Stimulated activated naive B cell treated with anti-CD40 and anti-IgM and Interleukin-4, amounts not matched to agents 10 μg/mL and 1 μg/mL and 100 μg/mL, for 72 hours (primary cell): ENCODE data around the gene LRWD1.
A peak's percentile ranks its signal among the peaks of the same experiment; 100 is the strongest.

ENCODE experiments used
- ATAC-seq, 2 donors: fragments of 150-1000 bp; cut with Tn5 transposase; replicated peaks; 2 replicates each; pipeline ENCODE4 v1.10.0; 2021; ENCODE audit warnings: moderate library complexity in 1 of 2
- DNase-seq: peaks from one replicate; pipeline ENCODE4 v3.0.0; 2021
- H3K27ac Mint-ChIP-seq: one replicate; pipeline ENCODE4 v1.8.0; 2022; ENCODE audit warnings: mild to moderate bottlenecking, mixed read lengths
- H3K27me3 Mint-ChIP-seq, 2 donors: one replicate each; pipeline ENCODE4 v1.8.0; 2022; ENCODE audit warnings: mixed read lengths in 2 of 2
- H3K36me3 Mint-ChIP-seq, 2 donors: one replicate each; pipeline ENCODE4 v1.8.0; 2022; ENCODE audit warnings: mixed read lengths in 2 of 2, mild to moderate bottlenecking in 1 of 2
- H3K4me1 Mint-ChIP-seq, 2 donors: one replicate each; pipeline ENCODE4 v1.8.0; 2022; ENCODE audit warnings: mixed read lengths in 2 of 2, mild to moderate bottlenecking in 1 of 2
- H3K4me3 Mint-ChIP-seq, 2 donors: one replicate each; pipeline ENCODE4 v1.8.0; 2022; ENCODE audit warnings: mild to moderate bottlenecking in 2 of 2, mixed read lengths in 2 of 2, moderate library complexity in 1 of 2
- H3K9me3 Mint-ChIP-seq, 2 donors: one replicate each; pipeline ENCODE4 v1.8.0; 2022; ENCODE audit warnings: mixed read lengths in 2 of 2, mild to moderate bottlenecking in 1 of 2

The LRWD1 gene

DNA sequence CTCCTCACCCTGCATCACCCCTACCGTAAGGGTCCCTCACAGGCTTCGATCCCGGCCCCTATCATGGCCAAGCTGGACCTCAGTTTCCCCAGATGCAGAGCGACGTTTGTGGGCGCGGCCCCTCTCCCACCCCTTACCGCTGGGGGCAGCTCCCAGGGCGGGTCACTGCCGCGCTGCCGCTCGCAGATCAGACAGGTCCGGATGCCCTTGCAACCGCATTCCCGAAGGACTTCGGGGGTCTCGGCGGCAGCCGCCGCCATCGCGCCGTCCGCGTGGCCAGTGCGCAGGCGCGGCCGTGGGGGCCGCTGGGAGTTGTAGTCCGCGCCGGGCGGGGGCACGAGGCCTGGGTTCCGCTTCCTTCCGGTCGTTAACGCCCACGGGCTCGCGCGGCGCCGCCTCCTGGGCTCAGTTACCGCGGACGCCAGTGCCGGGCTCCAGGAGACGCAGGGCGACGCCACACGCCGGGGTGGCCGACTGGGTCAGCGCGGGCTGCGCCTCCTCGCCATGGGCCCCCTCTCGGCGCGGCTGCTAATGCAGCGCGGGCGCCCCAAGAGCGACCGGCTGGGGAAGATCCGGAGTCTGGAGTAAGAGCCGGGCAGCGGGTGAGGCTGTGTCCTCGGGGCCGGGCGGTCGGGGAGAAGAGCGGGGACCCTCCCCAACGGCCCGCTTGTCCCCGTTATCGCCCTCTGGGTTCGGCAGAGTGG is at the start of gene LRWD1, which contains the start of gene ALKBH4:
TSS of gene LRWD1 (plus strand) at position 408 of the 704 bp plus-strand sequence. CDS start at position 505, 97 bp downstream.
TSS of gene ALKBH4 (minus strand) at position 287 of the 704 bp plus-strand sequence. CDS start at position 260, 27 bp downstream.
- Mint-ChIP-seq H3K27ac (peak within 1 kb of the TSS; percentile 91), H3K36me3 (peaks cover 16 to 24% of the 10 kb centered on the region in 2 donors), H3K4me3 (peak within 1 kb of the TSS; percentile 93 to 94), H3K27me3 (no peaks in the 10 kb centered on the region), H3K4me1 (peaks cover 34 to 53% of the 10 kb centered on the region in 2 donors), H3K9me3 (no peaks in the 10 kb centered on the region)
- ATAC-seq, result peak; percentile 96 to 97
- DNase-seq, result peak; percentile 93

DNA sequence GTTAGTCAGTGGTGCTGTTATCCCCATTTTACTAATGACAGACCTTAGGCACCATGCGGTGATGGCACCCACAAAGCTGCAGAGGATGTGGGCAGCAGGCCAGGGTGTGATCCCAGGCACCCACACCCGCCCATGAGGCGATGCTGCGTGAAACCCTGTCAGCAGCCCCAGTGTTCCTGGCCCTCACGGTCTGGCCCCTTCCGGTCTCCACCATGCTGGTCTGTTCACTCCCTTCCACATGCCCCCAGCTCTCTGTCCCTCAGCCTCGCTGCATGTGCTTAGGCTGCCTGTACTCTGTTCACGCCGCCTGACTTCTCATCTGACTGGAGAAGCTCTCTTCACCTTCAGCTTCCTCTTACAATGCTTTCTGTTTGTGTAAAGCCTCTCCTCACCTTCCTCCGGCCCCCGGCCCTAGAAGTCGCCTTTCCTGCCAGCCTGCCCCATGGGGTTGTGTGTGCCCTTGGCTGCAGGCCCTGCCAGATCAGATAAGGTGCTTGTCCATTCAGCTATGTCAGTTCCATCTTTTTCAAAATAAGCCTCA is 49.0 kb upstream of the LRWD1 start:
- no peaks in the 10 kb centered on the region for H3K27me3 Mint-ChIP-seq
- peaks cover 0 to 1% of the 10 kb centered on the region in 2 donors for H3K9me3 Mint-ChIP-seq
- H3K4me1 Mint-ChIP-seq, result peaks cover 47 to 78% of the 10 kb centered on the region in 2 donors
- ATAC-seq, result peak; percentile 71 to 79
- DNase-seq, result peak; percentile 46
- H3K4me3 Mint-ChIP-seq, result peak overlapping the region; percentile 74 to 76
- peaks cover 46 to 53% of the 10 kb centered on the region in 2 donors for H3K36me3 Mint-ChIP-seq
- peak overlapping the region; percentile 96 for H3K27ac Mint-ChIP-seq

GRCh38 chr7:102416406-102416805 is 48.4 kb upstream of the LRWD1 start:
- Mint-ChIP-seq H3K36me3 (peaks cover 44 to 52% of the 10 kb centered on the region in 2 donors), H3K27ac (peak overlapping the region; percentile 96)

DNA sequence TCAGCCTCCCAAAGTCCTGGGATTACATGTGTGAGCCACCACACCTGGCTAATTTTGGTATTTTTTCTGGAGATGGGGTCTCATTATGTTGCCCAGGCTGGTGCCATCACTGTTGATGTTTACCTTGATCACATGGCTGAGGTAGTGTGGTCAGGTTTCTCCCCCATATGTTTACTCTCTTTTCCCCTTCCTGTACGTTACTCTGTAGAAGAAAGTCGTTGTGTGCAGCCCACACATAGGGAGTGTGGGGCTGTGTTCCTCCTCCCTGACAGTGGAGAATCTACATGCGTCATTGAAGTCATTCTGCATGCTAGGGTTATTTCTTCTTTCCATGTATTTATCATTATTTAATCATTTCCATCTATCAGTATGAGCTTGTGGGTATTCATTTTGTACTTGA is 47.7 kb upstream of the LRWD1 start:
- H3K36me3 Mint-ChIP-seq, result peaks cover 38 to 48% of the 10 kb centered on the region in 2 donors
- H3K27ac Mint-ChIP-seq, result peak overlapping the region; percentile 96
- ATAC-seq, result peak; percentile 37 to 54

More at GRCh38 chr7:102416406-102416805, 48.4 kb upstream of the LRWD1 start:
- DNase-seq (peak; percentile 17), ATAC-seq (peak; percentile 45 to 61)
- no peaks in the 10 kb centered on the region for H3K27me3 Mint-ChIP-seq
- peaks cover 52 to 82% of the 10 kb centered on the region in 2 donors for H3K4me1 Mint-ChIP-seq
- peaks cover 0 to 1% of the 10 kb centered on the region in 2 donors for H3K9me3 Mint-ChIP-seq
- H3K4me3 Mint-ChIP-seq, result peak overlapping the region; percentile 74 to 76

GRCh38 chr7:102418592-102418991 is 46.2 kb upstream of the LRWD1 start:
- peaks cover 48 to 72% of the 10 kb centered on the region in 2 donors for H3K4me1 Mint-ChIP-seq
- peaks cover 0 to 1% of the 10 kb centered on the region in 2 donors for H3K9me3 Mint-ChIP-seq
- H3K36me3 Mint-ChIP-seq, result peaks cover 35 to 45% of the 10 kb centered on the region in 2 donors
- H3K27me3 Mint-ChIP-seq, result no peaks in the 10 kb centered on the region
- H3K4me3 Mint-ChIP-seq, result no peak overlapping the region
- no peak for DNase-seq
- peak overlapping the region; percentile 16 for H3K27ac Mint-ChIP-seq
- peak in 1 of 2 donors; percentile 31 for ATAC-seq

More for the DNA sequence above, 47.7 kb upstream of the LRWD1 start:
- no peaks in the 10 kb centered on the region for H3K27me3 Mint-ChIP-seq
- DNase-seq, result peak; percentile 24
- H3K4me1 Mint-ChIP-seq, result peaks cover 48 to 76% of the 10 kb centered on the region in 2 donors
- peaks cover 0 to 1% of the 10 kb centered on the region in 2 donors for H3K9me3 Mint-ChIP-seq
- H3K4me3 Mint-ChIP-seq, result peak overlapping the region; percentile 29 to 52

DNA sequence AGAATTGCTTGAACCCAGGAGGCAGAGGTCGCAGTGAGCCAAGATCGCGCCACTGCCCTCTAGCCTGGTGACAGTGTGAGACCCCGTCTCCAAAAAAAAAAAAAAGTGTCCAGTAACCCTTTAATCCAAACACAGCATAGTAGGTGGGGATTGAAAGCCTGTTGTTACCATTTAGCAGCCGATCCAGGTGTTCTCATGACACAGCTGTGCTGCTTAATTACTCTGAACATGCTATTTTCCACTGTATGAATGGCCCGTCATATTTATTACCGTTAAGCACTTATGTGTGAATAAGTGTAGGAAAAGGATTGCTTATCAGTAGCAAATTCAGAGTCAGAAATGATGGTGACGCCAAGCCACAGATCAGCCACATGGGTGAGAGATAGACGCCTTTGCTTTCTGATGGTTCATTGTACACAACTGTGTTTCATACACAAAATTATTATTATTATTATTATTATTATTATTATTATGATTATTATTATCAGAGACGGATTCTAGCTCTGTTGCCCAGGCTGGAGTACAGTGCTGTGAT is 43.0 kb upstream of the LRWD1 start:
- no peaks in the 10 kb centered on the region for H3K27me3 Mint-ChIP-seq
- DNase-seq (no peak), ATAC-seq (no peak)
- H3K9me3 Mint-ChIP-seq, result peaks cover 0 to 1% of the 10 kb centered on the region in 2 donors
- peaks cover 31 to 56% of the 10 kb centered on the region in 2 donors for H3K36me3 Mint-ChIP-seq
- H3K4me3 Mint-ChIP-seq, result no peak overlapping the region
- peaks cover 61 to 84% of the 10 kb centered on the region in 2 donors for H3K4me1 Mint-ChIP-seq
- H3K27ac Mint-ChIP-seq, result peak overlapping the region; percentile 83

DNA sequence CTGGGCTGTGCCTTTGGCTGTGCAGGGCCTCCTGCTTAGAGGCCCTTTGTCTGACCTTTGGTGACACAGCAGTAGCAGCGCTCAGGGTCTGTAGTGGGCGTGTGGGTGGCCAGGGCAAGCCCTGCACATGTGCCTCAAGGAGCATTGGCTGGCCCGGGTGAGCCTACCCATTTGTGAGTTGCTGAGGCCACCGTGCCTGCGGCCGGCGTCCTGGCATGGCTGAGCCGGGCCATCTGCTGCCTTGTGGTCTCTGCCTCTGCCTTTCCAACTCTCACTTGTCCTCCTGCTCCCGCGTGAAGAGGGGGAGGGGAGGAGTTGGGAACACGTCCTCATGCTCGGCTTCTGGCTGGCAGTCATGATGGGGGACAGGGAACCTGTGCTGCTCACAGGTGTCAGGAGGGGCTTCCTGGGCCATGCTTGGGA is 40.6 kb upstream of the LRWD1 start:
- no peaks in the 10 kb centered on the region for H3K27me3 Mint-ChIP-seq
- H3K9me3 Mint-ChIP-seq, result no peaks in the 10 kb centered on the region
- H3K36me3 Mint-ChIP-seq, result peaks cover 25 to 49% of the 10 kb centered on the region in 2 donors
- H3K4me1 Mint-ChIP-seq, result peaks cover 57 to 77% of the 10 kb centered on the region in 2 donors
- peak overlapping the region; percentile 100 for H3K27ac Mint-ChIP-seq
- no peak for ATAC-seq
- DNase-seq, result no peak
- peak overlapping the region; percentile 83 for H3K4me3 Mint-ChIP-seq

DNA sequence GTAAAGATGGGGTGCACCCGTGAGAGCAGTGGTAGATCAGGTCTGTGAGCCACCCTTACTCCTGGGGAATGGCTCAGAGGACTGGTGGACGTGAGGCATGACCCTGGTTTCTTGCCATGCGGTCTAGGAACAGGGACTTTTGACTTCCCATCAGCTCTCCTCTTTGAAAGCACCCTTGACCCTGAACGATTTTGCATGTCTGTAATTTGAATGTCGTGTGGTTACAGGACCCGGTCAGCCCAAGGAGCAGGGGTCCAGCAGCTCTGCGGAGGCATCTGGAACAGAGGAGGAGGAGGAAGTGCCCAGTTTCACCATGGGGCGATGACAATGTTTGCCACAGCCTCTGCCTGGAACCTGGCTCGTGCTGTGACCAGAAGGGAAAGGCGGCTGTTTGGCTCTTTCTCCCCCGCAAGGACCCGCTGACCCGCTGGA is 40.0 kb upstream of the LRWD1 start:
- H3K9me3 Mint-ChIP-seq, result peaks cover 0 to 2% of the 10 kb centered on the region in 2 donors
- H3K4me3 Mint-ChIP-seq, result peak overlapping the region; percentile 83
- H3K27ac Mint-ChIP-seq, result peak overlapping the region; percentile 100
- no peak for DNase-seq
- ATAC-seq, result peak; percentile 2 to 4
- no peaks in the 10 kb centered on the region for H3K27me3 Mint-ChIP-seq
- H3K4me1 Mint-ChIP-seq, result peaks cover 59 to 77% of the 10 kb centered on the region in 2 donors
- H3K36me3 Mint-ChIP-seq, result peaks cover 22 to 49% of the 10 kb centered on the region in 2 donors

- no peaks in the 10 kb centered on the region for H3K27me3 Mint-ChIP-seq
- peak; percentile 91 for DNase-seq
- peak overlapping the region; percentile 83 for H3K4me3 Mint-ChIP-seq
- peak; percentile 82 for ATAC-seq
- peak overlapping the region; percentile 100 for H3K27ac Mint-ChIP-seq
- peaks cover 22 to 46% of the 10 kb centered on the region in 2 donors for H3K36me3 Mint-ChIP-seq
- peaks cover 54 to 77% of the 10 kb centered on the region in 2 donors for H3K4me1 Mint-ChIP-seq
- H3K9me3 Mint-ChIP-seq, result peaks cover 0 to 2% of the 10 kb centered on the region in 2 donors
Measured at GRCh38 chr7:102425639-102426267, 39.0 kb upstream of the LRWD1 start.

GRCh38 chr7:102426268-102427018 is 38.3 kb upstream of the LRWD1 start:
- peaks cover 0 to 2% of the 10 kb centered on the region in 2 donors for H3K9me3 Mint-ChIP-seq
- H3K27me3 Mint-ChIP-seq, result no peaks in the 10 kb centered on the region
- DNase-seq (peak; percentile 81), ATAC-seq (peak; percentile 71 to 76)
- peak overlapping the region; percentile 83 for H3K4me3 Mint-ChIP-seq
- H3K36me3 Mint-ChIP-seq, result peaks cover 18 to 42% of the 10 kb centered on the region in 2 donors
- H3K4me1 Mint-ChIP-seq, result peaks cover 54 to 78% of the 10 kb centered on the region in 2 donors
- peak overlapping the region; percentile 100 for H3K27ac Mint-ChIP-seq

GRCh38 chr7:102427019-102427405 is 37.8 kb upstream of the LRWD1 start:
- no peak for ATAC-seq
- no peaks in the 10 kb centered on the region for H3K27me3 Mint-ChIP-seq
- H3K4me3 Mint-ChIP-seq, result peak overlapping the region; percentile 83
- H3K36me3 Mint-ChIP-seq, result peaks cover 18 to 39% of the 10 kb centered on the region in 2 donors
- peak overlapping the region; percentile 100 for H3K27ac Mint-ChIP-seq
- H3K4me1 Mint-ChIP-seq, result peaks cover 59 to 83% of the 10 kb centered on the region in 2 donors
- H3K9me3 Mint-ChIP-seq, result peaks cover 0 to 2% of the 10 kb centered on the region in 2 donors
- no peak for DNase-seq

GRCh38 chr7:102429141-102429899 is 35.5 kb upstream of the LRWD1 start:
- Mint-ChIP-seq H3K9me3 (peaks cover 0 to 2% of the 10 kb centered on the region in 2 donors), H3K36me3 (peaks cover 16 to 33% of the 10 kb centered on the region in 2 donors), H3K27me3 (no peaks in the 10 kb centered on the region), H3K27ac (peak overlapping the region; percentile 92), H3K4me1 (peaks cover 51 to 76% of the 10 kb centered on the region in 2 donors), H3K4me3 (peak overlapping the region; percentile 4 to 25)
- ATAC-seq (no peak), DNase-seq (no peak)
